ENCODE measurements around the gene CGB3.

The CGB3 gene

GRCh38 chr19:49064768-49065611 lies 40.9 kb upstream of the CGB3 start, which contains the start of gene NTF4:
TSS of gene NTF4 (minus strand) at chr19:49064818. CDS start at chr19:49061997, 2,821 bp downstream.
- DNase-seq (ENCODE audit: low spot score): no peak
- in situ Hi-C loops (cut with MboI; ENCODE audit: low sequenced_read_pairs, unreplicated experiment): no loop called here
- TF ChIP-seq CTCF (IDR thresholded peaks at IDR 0.05; ENCODE audit: borderline replicate concordance, control extremely low read depth, extremely low read depth, insufficient read depth, missing control alignments): no peak

GRCh38 chr19:49064029-49064629 lies 40.0 kb upstream of the CGB3 start:
- in situ Hi-C loops (cut with MboI; ENCODE audit: low sequenced_read_pairs, unreplicated experiment): no loop called here
- no peak for TF ChIP-seq CTCF (IDR thresholded peaks at IDR 0.05; ENCODE audit: borderline replicate concordance, control extremely low read depth, extremely low read depth, insufficient read depth, missing control alignments)
- no peak for DNase-seq (ENCODE audit: low spot score)

GRCh38 chr19:49061445-49061844 lies 37.3 kb upstream of the CGB3 start:
- in situ Hi-C loops (cut with MboI; ENCODE audit: low sequenced_read_pairs, unreplicated experiment): no loop called here
- TF ChIP-seq CTCF (IDR thresholded peaks at IDR 0.05; ENCODE audit: borderline replicate concordance, control extremely low read depth, extremely low read depth, insufficient read depth, missing control alignments): no peak
- peak; percentile 71 for DNase-seq (ENCODE audit: low spot score)

GRCh38 chr19:49061000-49061399 lies 36.9 kb upstream of the CGB3 start:
- TF ChIP-seq CTCF (IDR thresholded peaks at IDR 0.05; ENCODE audit: borderline replicate concordance, control extremely low read depth, extremely low read depth, insufficient read depth, missing control alignments): no peak
- DNase-seq (ENCODE audit: low spot score): no peak
- in situ Hi-C loops (cut with MboI; ENCODE audit: low sequenced_read_pairs, unreplicated experiment): no loop called here

GRCh38 chr19:49059053-49059452 lies 34.9 kb upstream of the CGB3 start:
- in situ Hi-C loops (cut with MboI; ENCODE audit: low sequenced_read_pairs, unreplicated experiment): no loop called here
- TF ChIP-seq CTCF (IDR thresholded peaks at IDR 0.05; ENCODE audit: borderline replicate concordance, control extremely low read depth, extremely low read depth, insufficient read depth, missing control alignments): no peak
- DNase-seq (ENCODE audit: low spot score): no peak

GRCh38 chr19:49058562-49058961 lies 34.4 kb upstream of the CGB3 start:
- DNase-seq (ENCODE audit: low spot score): peak; percentile 55
- no peak for TF ChIP-seq CTCF (IDR thresholded peaks at IDR 0.05; ENCODE audit: borderline replicate concordance, control extremely low read depth, extremely low read depth, insufficient read depth, missing control alignments)
- in situ Hi-C loops (cut with MboI; ENCODE audit: low sequenced_read_pairs, unreplicated experiment): no loop called here

Data from GM13976 (cell line).